GM18909 (cell line): Measurements from ENCODE around the gene EGR1.
A peak's percentile ranks its signal among the peaks of the same experiment; 100 is the strongest.
"Not testable (repeated sequence)": the region's sequence is repeated elsewhere in the genome, so short reads cannot be mapped to it uniquely, and the experiment has no call there.

ENCODE experiments used
- ATAC-seq: cut with Tn5 transposase; IDR thresholded peaks from one replicate; pipeline ENCODE4 v1.9.1; 2021; ENCODE audit warnings: mild to moderate bottlenecking; ENCODE audit not compliant: unreplicated experiment, poor library complexity

EGR1 gene

GRCh38 chr5:138468966-138469539 is 3.8 kb downstream of the EGR1 start:
- no peak for ATAC-seq

- ATAC-seq: no peak
Measured at GRCh38 chr5:138469540-138470321, 4.5 kb downstream of the EGR1 start.

GRCh38 chr5:138470322-138471051 is 5.2 kb downstream of the EGR1 start:
- no peak for ATAC-seq

- ATAC-seq: no peak
Measured at GRCh38 chr5:138471052-138471361, 5.7 kb downstream of the EGR1 start.

DNA sequence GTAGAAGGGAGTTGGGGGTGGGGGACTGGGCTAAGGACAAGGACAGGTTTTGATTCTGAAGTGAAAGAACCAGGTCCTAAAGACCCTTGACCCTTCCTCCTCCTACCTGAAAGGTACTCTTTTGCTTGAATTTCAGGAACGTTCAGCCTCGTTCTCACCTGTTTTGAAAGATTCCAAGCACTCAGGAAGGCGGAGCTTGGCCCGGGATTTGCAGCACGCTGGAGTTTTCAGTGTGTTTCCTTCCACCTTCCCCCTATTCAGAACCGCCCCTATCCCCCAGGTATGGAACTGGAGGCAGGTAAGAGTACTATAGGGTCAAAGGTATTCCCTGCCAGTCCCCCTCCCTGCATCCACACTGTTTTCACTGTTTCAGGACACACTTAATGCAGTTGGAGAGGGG is 7.1 kb downstream of the EGR1 start:
- ATAC-seq: no peak

DNA sequence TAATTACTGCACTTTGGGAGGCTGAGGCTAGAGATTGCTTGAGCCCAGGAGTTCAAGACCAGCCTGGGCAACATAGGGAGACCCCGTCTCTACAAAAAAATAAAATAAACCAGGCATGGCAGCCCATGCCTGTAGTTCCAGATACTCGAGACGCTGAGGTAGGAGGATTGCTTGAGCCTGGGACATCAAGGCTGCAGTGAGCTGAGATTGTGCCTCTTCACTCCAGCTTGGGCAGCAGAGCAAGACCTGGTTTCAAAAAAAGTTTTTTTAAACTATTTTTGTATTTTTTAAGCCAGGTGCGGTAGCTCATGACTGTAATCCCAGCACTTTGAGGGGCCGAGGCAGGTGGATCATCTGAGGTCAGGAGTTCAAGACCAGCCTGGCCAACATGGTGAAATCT is 7.9 kb downstream of the EGR1 start:
- not testable (repeated sequence) for ATAC-seq

GRCh38 chr5:138476918-138477317 is 11.6 kb downstream of the EGR1 start:
- ATAC-seq: no peak

GRCh38 chr5:138482638-138483037 is 17.4 kb downstream of the EGR1 start:
- no peak for ATAC-seq

DNA sequence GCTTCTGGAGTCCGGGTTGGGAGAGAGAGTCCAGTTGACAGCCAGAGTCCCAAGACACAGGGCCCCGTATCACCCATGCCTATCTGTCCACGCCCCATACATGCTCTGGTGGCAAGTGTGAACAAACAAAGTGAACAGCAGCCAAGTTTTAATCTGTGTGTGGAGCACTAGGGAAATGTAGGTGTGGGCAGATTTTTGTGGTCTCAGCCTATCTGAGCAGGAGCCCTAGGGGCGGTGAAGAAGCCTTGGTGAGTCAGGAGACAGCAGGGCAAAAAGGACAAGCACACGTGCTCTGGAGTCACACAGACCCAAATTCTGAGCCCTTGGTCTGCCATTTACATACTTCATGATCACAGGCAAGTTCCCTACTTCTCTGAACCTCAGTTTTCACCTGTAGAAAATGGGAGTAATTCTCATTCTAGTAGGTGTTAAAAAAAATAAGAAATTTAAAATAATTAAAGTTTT is 23.2 kb downstream of the EGR1 start:
- ATAC-seq: no peak

DNA sequence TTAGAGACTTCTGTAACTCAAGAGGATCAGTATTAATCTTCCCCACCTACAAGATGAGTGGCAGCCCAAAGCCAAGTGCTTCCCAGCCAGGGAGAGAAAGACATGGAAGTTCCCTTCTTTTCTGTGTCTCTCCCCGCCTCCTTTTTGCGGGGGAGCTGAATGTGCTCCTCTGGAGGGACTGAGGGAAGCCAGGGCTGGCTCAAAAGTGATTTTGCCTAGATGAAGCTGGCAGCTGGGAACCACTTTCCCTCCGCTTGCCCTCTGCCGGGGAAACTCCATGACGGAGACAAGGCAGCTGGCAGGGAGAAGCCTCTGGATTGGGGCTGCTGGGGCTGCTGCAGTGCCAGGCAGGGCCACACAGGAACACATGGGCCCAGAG is 24.4 kb downstream of the EGR1 start:
- ATAC-seq: no peak

GRCh38 chr5:138490648-138491283 is 25.5 kb downstream of the EGR1 start:
- no peak for ATAC-seq

GRCh38 chr5:138491284-138491648 is 26.0 kb downstream of the EGR1 start:
- no peak for ATAC-seq

- ATAC-seq: peak; percentile 96
Measured at GRCh38 chr5:138491669-138492559, 26.6 kb downstream of the EGR1 start.

GRCh38 chr5:138492560-138493045 is 27.3 kb downstream of the EGR1 start:
- no peak for ATAC-seq

- ATAC-seq: no peak
Measured at GRCh38 chr5:138495351-138495750, 30.1 kb downstream of the EGR1 start.

GRCh38 chr5:138498376-138498775 is 33.1 kb downstream of the EGR1 start:
- ATAC-seq: no peak

DNA sequence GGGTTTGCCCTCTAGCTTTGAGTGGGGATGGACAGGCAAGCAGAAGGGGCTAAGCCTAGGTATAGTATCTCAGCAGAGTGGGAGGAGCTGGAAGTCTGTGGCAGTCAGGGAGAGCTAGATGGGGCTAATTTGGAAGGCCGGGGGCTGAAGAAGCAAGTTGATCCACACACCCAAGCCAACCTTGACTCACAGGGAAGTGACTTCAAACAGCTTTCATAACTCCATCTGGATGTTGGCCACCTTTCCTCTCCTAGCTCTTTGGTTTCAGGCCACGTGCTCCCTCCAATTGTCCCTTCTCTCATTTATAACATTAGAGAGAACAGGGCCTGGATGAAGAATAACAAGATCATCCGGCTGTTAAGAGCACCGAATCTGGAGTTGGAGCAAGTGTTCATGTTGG is 36.8 kb downstream of the EGR1 start:
- no peak for ATAC-seq

DNA sequence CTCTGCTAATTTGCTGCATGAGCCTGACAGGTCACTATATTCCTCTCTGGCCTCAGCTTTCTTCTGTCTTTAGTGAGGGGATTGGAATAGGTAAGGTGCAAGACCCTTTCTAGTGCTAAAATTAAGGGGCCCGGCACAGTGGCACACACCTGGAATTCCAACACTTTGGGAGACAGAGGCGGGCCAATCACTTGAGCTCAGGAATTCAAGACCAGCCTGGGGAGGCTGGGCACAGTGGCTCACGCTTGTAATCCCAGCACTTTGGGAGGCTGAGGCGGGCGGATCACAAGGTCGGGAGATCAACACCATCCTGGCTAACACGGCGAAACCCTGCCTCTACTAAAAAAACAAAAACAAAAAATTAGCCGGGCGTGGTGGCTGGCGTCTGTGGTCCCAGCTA is 37.2 kb downstream of the EGR1 start:
- ATAC-seq: no peak

DNA sequence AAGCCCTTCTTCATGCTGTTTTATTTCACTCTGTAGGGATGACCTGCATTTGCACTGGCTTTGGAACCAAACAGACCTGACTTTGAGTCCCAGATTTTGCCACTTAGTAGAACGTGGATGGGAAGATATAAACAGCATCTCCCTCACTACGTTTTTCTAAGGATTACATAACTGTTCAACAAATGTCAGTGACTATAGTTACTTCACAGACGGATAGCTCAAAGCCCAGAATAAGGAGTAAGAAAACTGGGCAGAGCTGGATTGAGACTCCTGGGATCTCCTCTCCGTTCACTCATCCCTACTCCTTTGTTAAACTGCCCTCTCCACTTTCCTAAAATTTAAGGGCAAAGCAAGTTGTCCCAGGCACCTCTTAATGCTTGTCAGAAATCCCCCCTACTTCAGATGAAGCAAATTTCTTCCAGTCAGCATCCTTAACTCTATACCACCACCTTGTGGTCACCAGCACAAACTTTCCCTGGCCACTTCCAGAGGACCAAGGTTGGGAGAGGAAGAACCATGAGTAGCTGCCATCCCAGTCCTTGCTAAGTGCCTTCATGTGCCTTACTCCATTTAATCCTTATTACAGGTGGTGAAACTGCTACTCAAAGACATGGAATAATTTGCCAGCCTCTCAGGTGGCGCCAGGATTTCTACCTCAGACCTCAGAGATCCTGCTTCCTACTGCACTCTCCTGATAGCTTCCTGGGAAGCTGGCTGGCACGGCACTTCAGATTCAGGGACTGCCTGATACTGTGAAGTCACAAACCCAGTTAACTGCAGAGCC is 38.4 kb downstream of the EGR1 start:
- ATAC-seq: no peak
